OCI-LY7 (cell line): ENCODE measurements around the gene PXDC1. TPM values are rescaled to one million over a fixed set of nuclear protein-coding genes. Genes with fewer than 3 reads are reported as not detected.

Experiments used
- BruUV-seq: library from RNA; stranded (reverse); fragments of 400-500 nt; replicated peaks from 2 replicates; lab custom pipeline; 2021; lab: Mats Ljungman, UMichigan
- CTCF ChIA-PET: fragments of 300-600 bp; sonication (Branson Sonifier 250); formaldehyde crosslinking; loops from one replicate; lab custom pipeline; 2022; ENCODE audit warnings: antibody characterized with exemption; ENCODE audit not compliant: unreplicated experiment; lab: Charles Lee
- POLR2A ChIA-PET: fragments of 300-600 bp; sonication (Branson Sonifier 250); formaldehyde crosslinking; loops from one replicate; lab custom pipeline; 2022; ENCODE audit warnings: antibody characterized with exemption; lab: Charles Lee
- DNase-seq: peaks from one replicate; pipeline ENCODE4 v3.0.0-alpha.2; 2015; ENCODE audit warnings: low spot score
- H2AFZ ChIP-seq: fragments of 200-600 bp; sonication (generic), shearing (Covaris generic); 2 replicates; pipeline ENCODE4 v1.6.1; 2014; ENCODE audit warnings: mild to moderate bottlenecking, antibody characterized with exemption, low read length, moderate library complexity
- H3K27ac ChIP-seq: fragments of 200-600 bp; sonication (generic); 2 replicates; pipeline ENCODE4 v1.5.1; 2014; ENCODE audit warnings: mixed run types, low read depth, mild to moderate bottlenecking, moderate library complexity, low read length, inconsistent platforms; ENCODE audit not compliant: poor library complexity, severe bottlenecking
- H3K36me3 ChIP-seq: fragments of 200-600 bp; sonication (generic); 2 replicates; pipeline ENCODE4 v1.6.1; 2014; ENCODE audit warnings: mild to moderate bottlenecking, antibody characterized with exemption, low read length, moderate library complexity, mixed read lengths; ENCODE audit not compliant: insufficient read depth
- H3K4me1 ChIP-seq: fragments of 200-600 bp; sonication (generic); 2 replicates; pipeline ENCODE4 v1.5.1; 2014; ENCODE audit warnings: mild to moderate bottlenecking, low read length; ENCODE audit not compliant: insufficient read depth, poor library complexity, severe bottlenecking
- H3K4me2 ChIP-seq: fragments of 200-600 bp; sonication (generic); 2 replicates; pipeline ENCODE4 v1.6.1; 2014; ENCODE audit warnings: mild to moderate bottlenecking, low read length
- H3K4me3 ChIP-seq: fragments of 200-600 bp; sonication (generic); 2 replicates; pipeline ENCODE4 v1.5.1; 2014; ENCODE audit warnings: mild to moderate bottlenecking, low read depth, low read length; ENCODE audit not compliant: poor library complexity, severe bottlenecking
- H3K79me2 ChIP-seq: fragments of 200-600 bp; sonication (generic); 2 replicates; pipeline ENCODE4 v1.6.1; 2016; ENCODE audit warnings: low read depth, mild to moderate bottlenecking, low read length, moderate library complexity, mixed read lengths; ENCODE audit not compliant: insufficient read depth
- H3K9me2 ChIP-seq: fragments of 200-600 bp; sonication (generic); 2 replicates; pipeline ENCODE4 v1.6.1; 2016; ENCODE audit warnings: mild to moderate bottlenecking, low read length, mixed read lengths; ENCODE audit not compliant: insufficient read depth
- H3K9me3 ChIP-seq: fragments of 200-600 bp; sonication (generic); 2 replicates; pipeline ENCODE4 v1.6.1; 2014; ENCODE audit warnings: mild to moderate bottlenecking, mixed run types, low read length, mixed read lengths
- H4K20me1 ChIP-seq: fragments of 200-600 bp; sonication (generic); 2 replicates; pipeline ENCODE4 v1.6.1; 2014; ENCODE audit warnings: mild to moderate bottlenecking, antibody characterized with exemption, low read length, moderate library complexity, mixed read lengths; ENCODE audit not compliant: insufficient read depth
- EZH2phosphoT487 ChIP-seq: fragments of 200-600 bp; sonication (generic); IDR thresholded peaks from 2 replicates; pipeline ENCODE4 v1.6.1; 2018; ENCODE audit warnings: low read depth, borderline replicate concordance, mild to moderate bottlenecking, mixed run types, antibody characterized with exemption, low read length, moderate library complexity, mixed read lengths
- intact Hi-C: fragments of 100-400 bp; cut with micrococcal nuclease; formaldehyde crosslinking; loops from one replicate; pipeline ENCODE4 v1.10.0; 2022; ENCODE audit not compliant: unreplicated experiment
- total RNA-seq, 2 experiments: library from RNA; depleted of rRNA in 1 of 2; stranded (reverse); fragments of >200 nt in 1 of 2; shearing (Covaris generic) in 1 of 2; gene quantifications; 2 replicates each; pipeline ENCODE4 v1.2.3, GENCODE V29; 2014 to 2022
- TF ChIP-seq, protein P1 (sequence below): fragments of 200-600 bp; sonication (generic); conservative IDR thresholded peaks from 2 replicates; pipeline ENCODE4 v1.5.1; 2014; ENCODE audit warnings: mild to moderate bottlenecking, antibody characterized with exemption, low read length, moderate library complexity, mixed read lengths

The PXDC1 gene
- total RNA-seq, 2 experiments from 2014 or later, result not detected

DNA sequence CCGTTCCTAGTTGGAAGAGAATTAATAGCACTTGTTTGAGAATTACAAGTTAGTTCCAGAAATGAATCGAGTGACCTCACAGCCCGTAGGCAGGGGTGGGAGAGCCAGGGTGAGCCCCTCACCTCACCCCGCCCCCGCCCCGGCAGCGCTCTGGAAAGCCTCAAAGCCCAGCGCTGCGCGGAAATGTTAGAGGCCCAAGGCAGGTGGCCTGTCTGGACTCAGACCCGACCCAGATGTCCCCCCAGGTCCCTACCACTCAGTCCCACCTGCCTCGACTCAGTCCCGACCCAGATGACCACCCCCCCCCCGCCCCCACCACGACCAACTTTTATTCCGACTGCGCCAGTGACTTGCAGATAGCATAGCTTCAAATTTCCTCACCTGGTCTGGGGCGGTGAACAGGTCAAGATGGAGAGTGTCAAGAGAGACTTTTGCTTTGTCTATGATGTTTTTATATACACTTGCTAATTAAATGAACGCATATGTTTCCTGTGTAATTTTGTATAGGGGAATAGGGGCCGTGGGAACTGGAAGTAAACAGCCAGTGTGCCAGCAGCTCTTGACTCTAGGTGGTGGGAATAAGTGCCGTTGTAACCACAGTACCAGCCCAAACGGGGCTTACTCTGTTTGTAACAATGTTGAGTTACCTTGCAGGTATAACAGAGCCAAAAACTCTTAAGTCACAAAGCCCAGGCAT lies 1.2 kb upstream of the PXDC1 start:
- ChIA-PET POLR2A (no interaction called here), CTCF (no interaction called here)
- no peak for DNase-seq
- no peaks in the 10 kb centered on the region for H4K20me1 ChIP-seq
- no peak overlapping the region for H3K4me3 ChIP-seq
- intact Hi-C loops, result no loop called here
- H3K36me3 ChIP-seq, result no peaks in the 10 kb centered on the region
- no peaks in the 10 kb centered on the region for H3K9me2 ChIP-seq
- no peaks in the 10 kb centered on the region for H3K9me3 ChIP-seq
- H3K27ac ChIP-seq, result no peak overlapping the region
- BruUV-seq, result no TSS peak
- H3K4me1 ChIP-seq, result no peaks in the 10 kb centered on the region
- no peak overlapping the region for H2AFZ ChIP-seq
- no peak for TF ChIP-seq EZH2phosphoT487
- TF ChIP-seq, protein P1, sequence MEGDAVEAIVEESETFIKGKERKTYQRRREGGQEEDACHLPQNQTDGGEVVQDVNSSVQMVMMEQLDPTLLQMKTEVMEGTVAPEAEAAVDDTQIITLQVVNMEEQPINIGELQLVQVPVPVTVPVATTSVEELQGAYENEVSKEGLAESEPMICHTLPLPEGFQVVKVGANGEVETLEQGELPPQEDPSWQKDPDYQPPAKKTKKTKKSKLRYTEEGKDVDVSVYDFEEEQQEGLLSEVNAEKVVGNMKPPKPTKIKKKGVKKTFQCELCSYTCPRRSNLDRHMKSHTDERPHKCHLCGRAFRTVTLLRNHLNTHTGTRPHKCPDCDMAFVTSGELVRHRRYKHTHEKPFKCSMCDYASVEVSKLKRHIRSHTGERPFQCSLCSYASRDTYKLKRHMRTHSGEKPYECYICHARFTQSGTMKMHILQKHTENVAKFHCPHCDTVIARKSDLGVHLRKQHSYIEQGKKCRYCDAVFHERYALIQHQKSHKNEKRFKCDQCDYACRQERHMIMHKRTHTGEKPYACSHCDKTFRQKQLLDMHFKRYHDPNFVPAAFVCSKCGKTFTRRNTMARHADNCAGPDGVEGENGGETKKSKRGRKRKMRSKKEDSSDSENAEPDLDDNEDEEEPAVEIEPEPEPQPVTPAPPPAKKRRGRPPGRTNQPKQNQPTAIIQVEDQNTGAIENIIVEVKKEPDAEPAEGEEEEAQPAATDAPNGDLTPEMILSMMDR, result no peak
- no peaks in the 10 kb centered on the region for H3K79me2 ChIP-seq
- no peak overlapping the region for H3K4me2 ChIP-seq

DNA sequence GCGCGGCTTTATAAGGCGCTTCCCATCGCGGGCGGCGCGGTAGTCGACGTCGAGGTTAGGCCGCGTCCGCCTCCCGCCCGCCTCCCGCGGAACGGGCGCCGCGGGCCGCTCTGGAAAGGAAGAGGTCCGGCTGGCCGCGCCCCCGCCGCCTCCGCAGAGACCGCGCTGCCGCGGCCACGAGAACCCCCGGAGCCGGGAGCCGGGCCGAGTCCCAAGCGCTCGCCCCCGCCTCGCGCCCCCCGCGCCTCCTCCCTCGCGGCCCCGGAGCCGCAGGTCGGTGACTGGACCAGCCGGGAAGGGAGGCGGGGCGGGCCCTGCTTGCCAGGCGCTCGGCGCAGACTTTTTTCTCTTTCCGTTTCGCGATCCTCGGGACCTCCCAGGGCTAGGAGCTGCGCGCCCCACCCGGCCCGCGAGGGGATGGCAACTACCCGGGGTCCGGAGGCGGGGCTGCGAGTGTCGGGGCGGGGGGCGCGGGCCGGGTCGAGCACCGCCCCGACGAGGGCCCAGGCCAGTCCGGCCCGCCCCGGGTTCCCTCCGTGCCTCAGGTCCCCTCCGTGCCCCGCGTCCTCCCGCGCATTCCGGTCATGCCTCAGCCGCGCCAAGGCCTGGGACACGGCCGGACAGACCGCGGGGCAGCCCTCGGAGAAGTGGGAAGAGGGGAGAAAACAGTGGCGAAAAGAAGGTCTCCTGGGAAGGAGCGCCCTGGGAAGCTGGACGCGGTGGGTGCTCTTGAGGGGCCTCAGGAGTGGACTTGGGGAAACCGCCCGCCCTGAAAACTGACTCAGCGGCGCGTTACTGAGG lies 417 bp upstream of the PXDC1 start:
- no peaks in the 10 kb centered on the region for H3K9me3 ChIP-seq
- no peaks in the 10 kb centered on the region for H3K4me1 ChIP-seq
- ChIA-PET POLR2A (no interaction called here), CTCF (no interaction called here)
- H4K20me1 ChIP-seq, result no peaks in the 10 kb centered on the region
- H3K36me3 ChIP-seq, result no peaks in the 10 kb centered on the region
- H3K4me3 ChIP-seq, result no peak overlapping the region
- intact Hi-C loops, result no loop called here
- BruUV-seq, result no TSS peak
- no peak overlapping the region for H3K4me2 ChIP-seq
- no peaks in the 10 kb centered on the region for H3K79me2 ChIP-seq
- TF ChIP-seq, protein P1, result no peak
- TF ChIP-seq EZH2phosphoT487, result no peak
- H3K27ac ChIP-seq, result no peak overlapping the region
- no peaks in the 10 kb centered on the region for H3K9me2 ChIP-seq
- DNase-seq, result no peak
- H2AFZ ChIP-seq, result no peak overlapping the region
